BJ (cell line): ENCODE measurements around the gene CLASP1. TPM values are rescaled to one million over a fixed set of nuclear protein-coding genes. Genes with fewer than 3 reads are reported as not detected.
"Not testable (repeated sequence)": the region's sequence is repeated elsewhere in the genome, so short reads cannot be mapped to it uniquely, and the experiment has no call there.

Source experiments
- CTCF ChIA-PET: fragments of 350-600 bp; formaldehyde crosslinking; extraction: SDS; loops from one replicate; lab custom pipeline; 2021; ENCODE audit warnings: antibody characterized with exemption, inconsistent platforms; lab: Yijun Ruan, JAX
- POLR2A ChIA-PET: fragments of 300-600 bp; sonication (Branson Sonifier 250); formaldehyde crosslinking; extraction: SDS; loops from one replicate; lab custom pipeline; 2021; ENCODE audit warnings: antibody characterized with exemption; lab: Charles Lee
- DNase-seq: peaks from one replicate; pipeline ENCODE4 v3.0.0-alpha.2; 2011; ENCODE audit warnings: low read depth
- H3K27me3 ChIP-seq: 2 replicates; pipeline ENCODE4 v1.6.0; 2011; ENCODE audit warnings: low read length; ENCODE audit not compliant: control insufficient read depth, insufficient read depth
- H3K36me3 ChIP-seq: 2 replicates; pipeline ENCODE4 v1.5.1; 2011; ENCODE audit warnings: low read length; ENCODE audit not compliant: control insufficient read depth, insufficient read depth
- H3K4me3 ChIP-seq: 2 replicates; pipeline ENCODE4 v1.5.1; 2011; ENCODE audit warnings: low read depth, mild to moderate bottlenecking, control low read depth, low read length
- polyA plus RNA-seq: library from polyadenylated mRNA; depleted of rRNA; stranded (reverse); fragments of >200 nt; gene quantifications from 2 replicates; pipeline ENCODE4 v1.2.3, GENCODE V29; 2011
- TF ChIP-seq, protein P1 (sequence below): IDR thresholded peaks from 2 replicates; pipeline ENCODE4 v1.5.1; 2011; ENCODE audit warnings: low read depth, mild to moderate bottlenecking, control low read depth, inconsistent platforms, low read length, moderate library complexity; ENCODE audit not compliant: insufficient read depth

CLASP1 gene
- polyA plus RNA-seq, 1 experiment: 7.1 TPM

- no peak for DNase-seq
- TF ChIP-seq, protein P1, sequence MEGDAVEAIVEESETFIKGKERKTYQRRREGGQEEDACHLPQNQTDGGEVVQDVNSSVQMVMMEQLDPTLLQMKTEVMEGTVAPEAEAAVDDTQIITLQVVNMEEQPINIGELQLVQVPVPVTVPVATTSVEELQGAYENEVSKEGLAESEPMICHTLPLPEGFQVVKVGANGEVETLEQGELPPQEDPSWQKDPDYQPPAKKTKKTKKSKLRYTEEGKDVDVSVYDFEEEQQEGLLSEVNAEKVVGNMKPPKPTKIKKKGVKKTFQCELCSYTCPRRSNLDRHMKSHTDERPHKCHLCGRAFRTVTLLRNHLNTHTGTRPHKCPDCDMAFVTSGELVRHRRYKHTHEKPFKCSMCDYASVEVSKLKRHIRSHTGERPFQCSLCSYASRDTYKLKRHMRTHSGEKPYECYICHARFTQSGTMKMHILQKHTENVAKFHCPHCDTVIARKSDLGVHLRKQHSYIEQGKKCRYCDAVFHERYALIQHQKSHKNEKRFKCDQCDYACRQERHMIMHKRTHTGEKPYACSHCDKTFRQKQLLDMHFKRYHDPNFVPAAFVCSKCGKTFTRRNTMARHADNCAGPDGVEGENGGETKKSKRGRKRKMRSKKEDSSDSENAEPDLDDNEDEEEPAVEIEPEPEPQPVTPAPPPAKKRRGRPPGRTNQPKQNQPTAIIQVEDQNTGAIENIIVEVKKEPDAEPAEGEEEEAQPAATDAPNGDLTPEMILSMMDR: no peak
- Histone ChIP-seq H3K4me3 (no peak overlapping the region), H3K27me3 (no peaks in the 10 kb centered on the region), H3K36me3 (no peaks in the 10 kb centered on the region)
- POLR2A ChIA-PET: no interaction called here
- CTCF ChIA-PET: no interaction called here
These were observed 81.3 kb downstream of the CLASP1 start for GRCh38 chr2:121567957-121568409.

GRCh38 chr2:121567452-121567851 lies 81.8 kb downstream of the CLASP1 start:
- Histone ChIP-seq H3K4me3 (no peak overlapping the region), H3K36me3 (no peaks in the 10 kb centered on the region), H3K27me3 (no peaks in the 10 kb centered on the region)
- ChIA-PET CTCF (interaction anchor here (0.7 to 1.0 kb wide), 2 partner anchors 9 to 82 kb away, joined by 3 read pairs; no protein-coding TSS in a partner anchor), POLR2A (no interaction called here)
- no peak for DNase-seq
- TF ChIP-seq, protein P1: no peak

GRCh38 chr2:121565389-121566250 lies 83.6 kb downstream of the CLASP1 start:
- no peak for DNase-seq
- Histone ChIP-seq H3K27me3 (no peaks in the 10 kb centered on the region), H3K36me3 (no peaks in the 10 kb centered on the region), H3K4me3 (no peak overlapping the region)
- POLR2A ChIA-PET: no interaction called here
- CTCF ChIA-PET: interaction anchor here (0.6 to 0.9 kb wide), 2 partner anchors 35 to 123 kb away, joined by 3 to 4 read pairs; partner anchors contain the start of gene RNU4ATAC
- TF ChIP-seq, protein P1: no peak

GRCh38 chr2:121564905-121565304 lies 84.4 kb downstream of the CLASP1 start:
- Histone ChIP-seq H3K36me3 (no peaks in the 10 kb centered on the region), H3K27me3 (no peaks in the 10 kb centered on the region), H3K4me3 (no peak overlapping the region)
- POLR2A ChIA-PET: no interaction called here
- TF ChIP-seq, protein P1: no peak
- no peak for DNase-seq
- CTCF ChIA-PET: interaction anchor here (0.6 to 0.9 kb wide), 2 partner anchors 35 to 123 kb away, joined by 3 to 4 read pairs; partner anchors contain the start of gene RNU4ATAC

- POLR2A ChIA-PET, H3K36me3 ChIP-seq, H3K4me3 ChIP-seq, CTCF ChIA-PET, H3K27me3 ChIP-seq, DNase-seq: not testable (repeated sequence)
These were observed 85.5 kb downstream of the CLASP1 start for GRCh38 chr2:121563754-121564153.
